Tibial nerve (tissue), 4 donors: Measurements from ENCODE around the gene AOPEP. TPM values are rescaled to one million over a fixed set of nuclear protein-coding genes. Genes with fewer than 3 reads are reported as not detected.

ENCODE experiments used
- DNase-seq, 2 donors: peaks; one replicate each; pipeline ENCODE4 v3.0.0-alpha.2; 2019; ENCODE audit warnings: low spot score in 2 of 2
- H3K27ac ChIP-seq, 4 donors: fragments of 200-600 bp; sonication (generic) in 3 of 4; one replicate each; pipeline ENCODE4 v1.5.1; 2017 to 2019; ENCODE audit warnings: mild to moderate bottlenecking in 1 of 4
- H3K27me3 ChIP-seq, 2 donors: fragments of 200-600 bp; sonication (generic) in 1 of 2; one replicate each; pipeline versions ENCODE4 v1.5.1 to v1.6.0; 2017 to 2019
- H3K36me3 ChIP-seq, 3 donors: fragments of 200-600 bp; sonication (generic); one replicate each; pipeline ENCODE4 v1.5.1; 2018 to 2019
- H3K4me1 ChIP-seq, 4 donors: fragments of 200-600 bp; sonication (generic) in 3 of 4; one replicate each; pipeline ENCODE4 v1.5.1; 2017 to 2019
- H3K4me3 ChIP-seq, 4 donors: fragments of 200-600 bp; sonication (generic) in 3 of 4; one replicate each; pipeline ENCODE4 v1.5.1; 2017 to 2019; ENCODE audit warnings: mild to moderate bottlenecking in 1 of 4, moderate library complexity in 1 of 4
- H3K9me3 ChIP-seq, 4 donors: fragments of 200-600 bp; sonication (generic) in 3 of 4; one replicate each; pipeline ENCODE4 v1.5.1; 2017 to 2019
- EP300 ChIP-seq, 2 donors: sonication (generic); formaldehyde crosslinking; IDR thresholded peaks; one replicate each; pipeline ENCODE4 v1.6.1; 2017; ENCODE audit warnings: antibody characterized with exemption in 2 of 2, mild to moderate bottlenecking in 1 of 2
- POLR2A ChIP-seq, 2 donors: fragments of 450-650 bp; IDR thresholded peaks; one replicate each; pipeline ENCODE4 v1.6.1; 2017; ENCODE audit warnings: antibody characterized with exemption in 2 of 2, mild to moderate bottlenecking in 2 of 2, moderate library complexity in 2 of 2
- WGBS, 2 donors: methylation state at CpG; one replicate each; pipeline ENCODE4 v1.1.5; 2018; 5-methylcytosine and 5-hydroxymethylcytosine counted together
- total RNA-seq, 4 donors: library from RNA; depleted of rRNA; stranded (reverse); fragments of >200 nt; gene quantifications; one replicate each; pipeline ENCODE4 v1.1.0, GENCODE V29; 2016
- TF ChIP-seq, protein P1 (sequence below), 5 experiments: fragments of 200-600 bp in 3 of 5; fragments of 450-650 bp in 2 of 5; sonication (generic) in 3 of 5; IDR thresholded peaks; one replicate each; pipeline ENCODE4 v1.5.1; 2016 to 2019; ENCODE audit warnings: antibody characterized with exemption in 5 of 5, mild to moderate bottlenecking in 3 of 5, moderate library complexity in 2 of 5

The AOPEP gene
- total RNA-seq, 4 donors from 2014 or later = 236 to 323 (median 265) TPM

DNA sequence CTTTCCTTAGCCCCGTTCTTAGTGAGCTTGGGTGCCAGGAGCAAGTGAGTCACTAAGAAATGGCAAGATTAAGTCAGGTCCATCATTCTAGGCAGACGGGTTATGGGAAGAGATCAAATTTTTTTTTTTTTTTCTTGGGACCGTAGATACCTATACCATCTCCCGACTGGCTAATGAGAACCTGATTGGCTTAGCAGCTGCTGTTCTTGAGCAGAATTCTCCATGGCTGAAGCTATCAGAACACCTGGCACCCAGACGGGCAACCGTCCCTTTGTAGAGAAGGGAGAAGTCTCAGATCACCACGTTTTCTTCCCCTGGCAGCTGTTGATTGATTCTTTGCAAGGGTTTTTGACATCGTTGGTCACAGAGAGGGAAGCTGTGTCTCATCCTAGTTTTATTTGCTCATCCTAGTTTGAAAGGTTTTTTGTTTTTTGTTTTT is 78.6 kb downstream of the AOPEP start:
- WGBS, 2 donors = 76 to 86% methylated on average over 8 of the region's 8 CpGs
- DNase-seq = no peak
- Histone ChIP-seq H3K9me3 (no peaks in the 10 kb centered on the region), H3K36me3 (peaks cover 0 to 20% (median 0%) of the 10 kb centered on the region in 3 donors), H3K4me3 (no peak overlapping the region), H3K4me1 (peaks cover 0 to 64% (median 26%) of the 10 kb centered on the region in 4 donors), H3K27ac (peak overlapping the region in 3 of 4 donors; percentile 19 to 91 (median 73)), H3K27me3 (no peaks in the 10 kb centered on the region)
- no peak for TF ChIP-seq EP300 (IDR thresholded peaks at IDR 0.05)
- TF ChIP-seq POLR2A (IDR thresholded peaks at IDR 0.05) = no peak
- TF ChIP-seq, protein P1, sequence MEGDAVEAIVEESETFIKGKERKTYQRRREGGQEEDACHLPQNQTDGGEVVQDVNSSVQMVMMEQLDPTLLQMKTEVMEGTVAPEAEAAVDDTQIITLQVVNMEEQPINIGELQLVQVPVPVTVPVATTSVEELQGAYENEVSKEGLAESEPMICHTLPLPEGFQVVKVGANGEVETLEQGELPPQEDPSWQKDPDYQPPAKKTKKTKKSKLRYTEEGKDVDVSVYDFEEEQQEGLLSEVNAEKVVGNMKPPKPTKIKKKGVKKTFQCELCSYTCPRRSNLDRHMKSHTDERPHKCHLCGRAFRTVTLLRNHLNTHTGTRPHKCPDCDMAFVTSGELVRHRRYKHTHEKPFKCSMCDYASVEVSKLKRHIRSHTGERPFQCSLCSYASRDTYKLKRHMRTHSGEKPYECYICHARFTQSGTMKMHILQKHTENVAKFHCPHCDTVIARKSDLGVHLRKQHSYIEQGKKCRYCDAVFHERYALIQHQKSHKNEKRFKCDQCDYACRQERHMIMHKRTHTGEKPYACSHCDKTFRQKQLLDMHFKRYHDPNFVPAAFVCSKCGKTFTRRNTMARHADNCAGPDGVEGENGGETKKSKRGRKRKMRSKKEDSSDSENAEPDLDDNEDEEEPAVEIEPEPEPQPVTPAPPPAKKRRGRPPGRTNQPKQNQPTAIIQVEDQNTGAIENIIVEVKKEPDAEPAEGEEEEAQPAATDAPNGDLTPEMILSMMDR (IDR thresholded peaks at IDR 0.05) = no peak

DNA sequence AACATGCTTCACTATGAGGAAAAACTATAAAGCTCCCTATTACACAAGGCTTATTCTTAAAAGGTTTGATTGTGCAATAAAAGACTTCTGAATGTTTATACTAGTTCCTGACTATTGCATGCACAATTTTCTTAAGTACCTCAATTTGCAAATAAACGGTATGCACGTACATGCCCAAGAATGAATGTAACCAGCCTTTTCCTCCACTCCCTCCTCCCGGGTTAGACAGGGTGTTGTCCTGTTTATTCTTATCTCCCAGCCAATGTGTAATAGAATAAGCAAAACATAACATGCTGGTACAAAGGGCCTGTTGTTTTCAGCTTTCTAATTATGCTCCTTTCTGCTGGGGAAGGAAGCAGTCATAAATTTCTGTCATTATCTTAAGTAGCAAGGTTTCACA is 79.1 kb downstream of the AOPEP start:
- no peak for DNase-seq
- Histone ChIP-seq H3K9me3 (no peaks in the 10 kb centered on the region), H3K4me1 (peaks cover 0 to 59% (median 24%) of the 10 kb centered on the region in 4 donors), H3K27ac (peak overlapping the region in 3 of 4 donors; percentile 51 to 91 (median 73)), H3K36me3 (peaks cover 0 to 24% (median 0%) of the 10 kb centered on the region in 3 donors), H3K4me3 (no peak overlapping the region), H3K27me3 (no peaks in the 10 kb centered on the region)
- 10 to 11% methylated on average over 3 of the region's 3 CpGs for WGBS, 2 donors
- TF ChIP-seq EP300 (IDR thresholded peaks at IDR 0.05) = peak; percentile 52 to 86
- TF ChIP-seq, protein P1 (IDR thresholded peaks at IDR 0.05) = no peak
- TF ChIP-seq POLR2A (IDR thresholded peaks at IDR 0.05) = peak in 1 of 2 donors; percentile 0

DNA sequence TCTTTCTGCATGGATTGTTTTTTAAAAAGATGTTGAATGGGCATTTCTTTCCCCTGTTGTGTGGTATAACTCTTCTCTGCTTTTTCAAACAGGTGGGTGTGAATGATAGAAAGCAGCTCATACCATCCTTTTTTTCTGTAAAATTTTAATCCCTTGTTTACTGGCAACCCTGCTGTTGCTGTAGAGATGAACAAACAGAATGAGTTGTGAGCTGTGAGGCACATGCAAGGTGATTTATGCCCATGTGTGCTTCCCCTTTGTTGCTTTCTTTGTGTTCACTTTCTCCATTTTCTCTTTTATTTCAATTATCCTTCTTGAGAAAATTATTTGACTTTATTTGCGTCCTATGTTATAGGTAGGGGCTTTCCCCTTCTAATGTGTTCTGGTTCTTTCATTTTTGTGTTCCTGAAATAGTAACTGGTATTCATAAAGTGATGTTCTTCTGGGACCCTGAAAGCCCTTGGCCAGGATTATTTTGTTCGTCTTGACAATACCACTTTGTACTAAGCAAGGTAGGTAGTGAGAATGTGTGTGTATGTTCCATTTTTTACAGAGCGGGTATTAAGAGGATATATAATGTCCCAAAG is 79.9 kb downstream of the AOPEP start:
- Histone ChIP-seq H3K4me1 (peaks cover 0 to 51% (median 17%) of the 10 kb centered on the region in 4 donors), H3K27ac (peak overlapping the region; percentile 14 to 91 (median 62)), H3K27me3 (no peaks in the 10 kb centered on the region), H3K9me3 (no peaks in the 10 kb centered on the region), H3K36me3 (peaks cover 0 to 26% (median 0%) of the 10 kb centered on the region in 3 donors), H3K4me3 (no peak overlapping the region)
- no peak for DNase-seq
- 89 to 96% methylated on average over 3 of the region's 3 CpGs for WGBS, 2 donors
- TF ChIP-seq EP300 (IDR thresholded peaks at IDR 0.05) (no peak), POLR2A (IDR thresholded peaks at IDR 0.05) (no peak)
- TF ChIP-seq, protein P1 (IDR thresholded peaks at IDR 0.05) = no peak

DNA sequence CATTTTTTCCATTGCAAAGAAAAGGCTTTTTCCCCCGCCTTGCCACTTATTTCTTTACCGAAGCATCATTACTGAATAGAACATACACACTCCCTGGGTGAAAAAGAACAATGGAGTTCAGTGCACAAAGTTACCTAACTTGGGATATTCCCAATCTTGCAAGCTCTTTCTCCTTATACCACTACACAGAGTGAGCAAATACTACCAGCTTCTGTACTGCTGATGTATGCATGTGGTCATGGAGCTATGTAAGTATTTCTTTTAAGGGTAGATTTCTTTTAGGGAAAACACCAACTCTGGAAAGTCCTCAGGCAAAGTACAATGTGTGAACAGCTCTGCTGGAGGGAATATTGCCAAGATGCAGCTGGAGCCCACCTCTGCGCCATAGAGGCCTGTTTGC is 81.1 kb downstream of the AOPEP start:
- no peak for TF ChIP-seq EP300 (IDR thresholded peaks at IDR 0.05)
- TF ChIP-seq, protein P1 (IDR thresholded peaks at IDR 0.05) = no peak
- TF ChIP-seq POLR2A (IDR thresholded peaks at IDR 0.05) = no peak
- H3K27me3 ChIP-seq = no peaks in the 10 kb centered on the region
- H3K27ac ChIP-seq = peak overlapping the region in 1 of 4 donors; percentile 91
- H3K4me3 ChIP-seq = no peak overlapping the region
- no peaks in the 10 kb centered on the region for H3K9me3 ChIP-seq
- H3K36me3 ChIP-seq = peaks cover 0 to 28% (median 0%) of the 10 kb centered on the region in 3 donors
- no peak for DNase-seq
- H3K4me1 ChIP-seq = peaks cover 0 to 45% (median 15%) of the 10 kb centered on the region in 4 donors
- 97 to 99% methylated on average over 3 of the region's 3 CpGs for WGBS, 2 donors

DNA sequence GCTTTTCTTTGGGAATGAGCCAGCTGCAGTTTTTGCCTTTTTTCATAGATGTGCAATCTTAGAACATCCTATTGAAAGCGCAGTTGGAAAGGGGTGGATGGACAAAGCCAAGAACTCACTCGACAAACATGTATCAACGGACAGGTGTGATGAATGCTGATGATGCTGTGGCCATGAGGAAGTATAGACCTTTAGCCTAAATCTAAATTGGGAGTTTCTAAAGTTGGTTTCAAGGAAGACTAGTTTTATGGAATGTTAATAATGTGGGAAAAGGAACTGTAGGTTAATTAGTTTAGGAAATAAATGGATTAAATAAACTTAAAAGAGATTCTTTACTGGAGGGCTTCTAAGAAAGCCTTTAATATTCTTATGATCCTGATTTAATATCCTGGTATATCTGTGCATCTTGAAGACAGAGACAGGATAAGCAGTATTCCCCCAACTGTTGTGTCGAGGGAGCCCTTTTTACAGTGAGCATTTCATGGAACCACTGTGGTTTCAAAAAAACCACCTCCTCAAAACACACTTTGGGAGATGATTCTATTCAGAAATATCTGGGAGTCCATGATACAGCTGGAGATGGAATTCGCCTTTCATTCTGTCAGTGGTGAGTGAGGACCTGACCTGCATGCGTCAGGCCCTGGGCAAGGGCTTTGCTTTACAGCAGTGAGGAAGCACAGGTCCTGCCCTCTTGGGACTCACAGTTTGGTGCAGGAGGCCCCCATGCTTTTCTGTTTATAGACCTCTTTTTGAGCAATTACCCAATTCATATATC is 82.6 kb downstream of the AOPEP start:
- no peak for TF ChIP-seq POLR2A (IDR thresholded peaks at IDR 0.05)
- TF ChIP-seq, protein P1 (IDR thresholded peaks at IDR 0.05) = no peak
- no peaks in the 10 kb centered on the region for H3K27me3 ChIP-seq
- DNase-seq = no peak
- H3K36me3 ChIP-seq = peaks cover 0 to 28% (median 0%) of the 10 kb centered on the region in 3 donors
- H3K27ac ChIP-seq = no peak overlapping the region
- no peaks in the 10 kb centered on the region for H3K9me3 ChIP-seq
- 94 to 98% methylated on average over 6 of the region's 6 CpGs for WGBS, 2 donors
- no peak overlapping the region for H3K4me3 ChIP-seq
- H3K4me1 ChIP-seq = peaks cover 0 to 46% (median 15%) of the 10 kb centered on the region in 4 donors
